Panc1 (cell line): ENCODE results near the gene BBX.

Source experiments
- POLR2AphosphoS5 ChIP-seq: IDR thresholded peaks from 2 replicates; pipeline ENCODE4 v1.6.1; 2012; ENCODE audit warnings: mild to moderate bottlenecking, low read depth, low read length, moderate library complexity
- SIN3A ChIP-seq: IDR thresholded peaks from 2 replicates; pipeline ENCODE4 v1.6.1; 2012; ENCODE audit warnings: low read depth, mild to moderate bottlenecking, low read length, moderate library complexity, borderline replicate concordance; ENCODE audit not compliant: insufficient read depth
- TCF7L2 ChIP-seq: IDR thresholded peaks from 2 replicates; pipeline ENCODE4 v1.6.1; 2011; ENCODE audit warnings: mild to moderate bottlenecking, low read depth, low read length, inconsistent platforms
- TF ChIP-seq, protein P1 (sequence below): fragments of 450-650 bp; IDR thresholded peaks from 2 replicates; pipeline ENCODE4 v1.5.1; 2017; ENCODE audit warnings: mild to moderate bottlenecking
- TF ChIP-seq, protein P2 (sequence below), 2 experiments: IDR thresholded peaks; 2 replicates each; pipeline ENCODE4 v1.6.1; 2011 to 2012; ENCODE audit warnings: low read depth in 2 of 2, control low read depth in 1 of 2, low read length in 1 of 2, mild to moderate bottlenecking in 1 of 2, moderate library complexity in 1 of 2; ENCODE audit not compliant: insufficient read depth in 1 of 2

DNA sequence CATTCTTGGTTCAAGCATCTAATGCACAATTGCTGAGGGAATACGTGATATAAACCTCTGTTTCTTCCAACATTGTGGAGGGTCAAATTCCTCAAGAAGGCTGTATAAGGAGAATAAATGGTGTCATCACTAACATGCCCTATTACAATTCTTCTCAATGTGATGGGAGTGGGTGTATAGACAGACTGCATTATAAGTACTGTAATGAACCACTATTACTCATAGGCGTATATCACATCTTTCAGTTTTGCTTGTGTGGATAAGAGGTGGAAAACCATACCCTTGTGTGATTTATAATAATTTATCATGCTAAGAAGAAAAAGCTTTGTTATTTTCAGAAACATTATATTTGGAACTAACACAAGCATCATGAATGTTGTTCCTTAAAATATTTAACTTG lies 35.3 kb upstream of the BBX start:
- TF ChIP-seq, protein P1, sequence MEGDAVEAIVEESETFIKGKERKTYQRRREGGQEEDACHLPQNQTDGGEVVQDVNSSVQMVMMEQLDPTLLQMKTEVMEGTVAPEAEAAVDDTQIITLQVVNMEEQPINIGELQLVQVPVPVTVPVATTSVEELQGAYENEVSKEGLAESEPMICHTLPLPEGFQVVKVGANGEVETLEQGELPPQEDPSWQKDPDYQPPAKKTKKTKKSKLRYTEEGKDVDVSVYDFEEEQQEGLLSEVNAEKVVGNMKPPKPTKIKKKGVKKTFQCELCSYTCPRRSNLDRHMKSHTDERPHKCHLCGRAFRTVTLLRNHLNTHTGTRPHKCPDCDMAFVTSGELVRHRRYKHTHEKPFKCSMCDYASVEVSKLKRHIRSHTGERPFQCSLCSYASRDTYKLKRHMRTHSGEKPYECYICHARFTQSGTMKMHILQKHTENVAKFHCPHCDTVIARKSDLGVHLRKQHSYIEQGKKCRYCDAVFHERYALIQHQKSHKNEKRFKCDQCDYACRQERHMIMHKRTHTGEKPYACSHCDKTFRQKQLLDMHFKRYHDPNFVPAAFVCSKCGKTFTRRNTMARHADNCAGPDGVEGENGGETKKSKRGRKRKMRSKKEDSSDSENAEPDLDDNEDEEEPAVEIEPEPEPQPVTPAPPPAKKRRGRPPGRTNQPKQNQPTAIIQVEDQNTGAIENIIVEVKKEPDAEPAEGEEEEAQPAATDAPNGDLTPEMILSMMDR: no peak
- TF ChIP-seq SIN3A (no peak), POLR2AphosphoS5 (no peak), TCF7L2 (no peak)
- TF ChIP-seq, protein P2, sequence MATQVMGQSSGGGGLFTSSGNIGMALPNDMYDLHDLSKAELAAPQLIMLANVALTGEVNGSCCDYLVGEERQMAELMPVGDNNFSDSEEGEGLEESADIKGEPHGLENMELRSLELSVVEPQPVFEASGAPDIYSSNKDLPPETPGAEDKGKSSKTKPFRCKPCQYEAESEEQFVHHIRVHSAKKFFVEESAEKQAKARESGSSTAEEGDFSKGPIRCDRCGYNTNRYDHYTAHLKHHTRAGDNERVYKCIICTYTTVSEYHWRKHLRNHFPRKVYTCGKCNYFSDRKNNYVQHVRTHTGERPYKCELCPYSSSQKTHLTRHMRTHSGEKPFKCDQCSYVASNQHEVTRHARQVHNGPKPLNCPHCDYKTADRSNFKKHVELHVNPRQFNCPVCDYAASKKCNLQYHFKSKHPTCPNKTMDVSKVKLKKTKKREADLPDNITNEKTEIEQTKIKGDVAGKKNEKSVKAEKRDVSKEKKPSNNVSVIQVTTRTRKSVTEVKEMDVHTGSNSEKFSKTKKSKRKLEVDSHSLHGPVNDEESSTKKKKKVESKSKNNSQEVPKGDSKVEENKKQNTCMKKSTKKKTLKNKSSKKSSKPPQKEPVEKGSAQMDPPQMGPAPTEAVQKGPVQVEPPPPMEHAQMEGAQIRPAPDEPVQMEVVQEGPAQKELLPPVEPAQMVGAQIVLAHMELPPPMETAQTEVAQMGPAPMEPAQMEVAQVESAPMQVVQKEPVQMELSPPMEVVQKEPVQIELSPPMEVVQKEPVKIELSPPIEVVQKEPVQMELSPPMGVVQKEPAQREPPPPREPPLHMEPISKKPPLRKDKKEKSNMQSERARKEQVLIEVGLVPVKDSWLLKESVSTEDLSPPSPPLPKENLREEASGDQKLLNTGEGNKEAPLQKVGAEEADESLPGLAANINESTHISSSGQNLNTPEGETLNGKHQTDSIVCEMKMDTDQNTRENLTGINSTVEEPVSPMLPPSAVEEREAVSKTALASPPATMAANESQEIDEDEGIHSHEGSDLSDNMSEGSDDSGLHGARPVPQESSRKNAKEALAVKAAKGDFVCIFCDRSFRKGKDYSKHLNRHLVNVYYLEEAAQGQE (IDR thresholded peaks at IDR 0.05; ENCODE audit: insufficient read depth in 1 of 2, low read depth in 2 of 2, low read length in 1 of 2): no peak
